B cell (primary cell): ENCODE data around the gene IL6ST. TPM values are rescaled to one million over a fixed set of nuclear protein-coding genes. Genes with fewer than 3 reads are reported as not detected.
A peak's percentile ranks its signal among the peaks of the same experiment; 100 is the strongest.

Source experiments
- ATAC-seq: fragments of 200-7000 bp; cut with Tn5 transposase; one replicate; pipeline ENCODE4 v1.10.0; 2021; ENCODE audit warnings: low read depth, mild to moderate bottlenecking, moderate number of reproducible peaks, moderate library complexity
- CTCF ChIA-PET: fragments of 350-600 bp; sonication (Branson Sonifier 250); formaldehyde crosslinking; loops from one replicate; lab custom pipeline; 2021; ENCODE audit warnings: antibody characterized with exemption, inconsistent platforms; lab: Charles Lee
- POLR2A ChIA-PET: fragments of 350-600 bp; sonication (Branson Sonifier 250); formaldehyde crosslinking; loops from one replicate; lab custom pipeline; 2021; ENCODE audit warnings: antibody characterized with exemption; lab: Charles Lee
- DNase-seq: peaks from one replicate; pipeline ENCODE4 v3.0.0; 2013
- H2AFZ ChIP-seq: 2 replicates; pipeline ENCODE4 v1.6.1; 2012; ENCODE audit warnings: mild to moderate bottlenecking, low read depth, low read length; ENCODE audit not compliant: insufficient read depth, poor library complexity, severe bottlenecking
- H3K27ac ChIP-seq, 2 donors: 1 replicate in 1 of 2; 2 replicates in 1 of 2; pipeline ENCODE4 v1.5.1; 2012 to 2013; ENCODE audit warnings: low read length in 2 of 2, mild to moderate bottlenecking in 2 of 2, moderate library complexity in 1 of 2
- H3K27me3 ChIP-seq, 4 experiments: fragments of 200-600 bp in 1 of 4; sonication (generic) in 1 of 4; replicated peaks in 1 of 4; 1 replicate in 2 of 4; 2 replicates in 2 of 4; pipeline versions ENCODE4 v1.6.1 to v1.7.0; 2013 to 2016; ENCODE audit warnings: low read length in 3 of 4, mild to moderate bottlenecking in 2 of 4, mixed read lengths in 1 of 4, moderate library complexity in 1 of 4; ENCODE audit not compliant: insufficient read depth in 4 of 4, control insufficient read depth in 3 of 4; ENCODE audit errors: control extremely low read depth in 1 of 4
- H3K36me3 ChIP-seq, 2 experiments: replicated peaks in 1 of 2; 1 replicate in 1 of 2; 2 replicates in 1 of 2; pipeline versions ENCODE4 v1.6.1 to v1.7.1; 2013; ENCODE audit warnings: low read length in 1 of 2; ENCODE audit not compliant: insufficient read depth in 2 of 2, control insufficient read depth in 1 of 2; ENCODE audit errors: control extremely low read depth in 1 of 2, extremely low read depth in 1 of 2
- H3K4me1 ChIP-seq, 2 donors: fragments of 200-600 bp in 1 of 2; sonication (generic) in 1 of 2; 1 replicate in 1 of 2; 2 replicates in 1 of 2; pipeline versions ENCODE4 v1.5.1 to v1.6.1; 2013 to 2017; ENCODE audit warnings: low read length in 2 of 2; ENCODE audit not compliant: control insufficient read depth in 2 of 2, insufficient read depth in 2 of 2
- H3K4me2 ChIP-seq: replicated peaks from 2 replicates; pipeline ENCODE3; 2012; ENCODE audit warnings: mild to moderate bottlenecking, low read depth, low read length; ENCODE audit not compliant: poor library complexity, severe bottlenecking
- H3K4me3 ChIP-seq, 5 experiments: fragments of 200-600 bp in 1 of 5; sonication (generic) in 1 of 5; 1 replicate in 3 of 5; 2 replicates in 2 of 5; pipeline versions ENCODE4 v1.5.1 to v1.7.0; 2011 to 2016; ENCODE audit warnings: low read length in 4 of 5, mild to moderate bottlenecking in 4 of 5, low read depth in 2 of 5, control low read depth in 1 of 5, moderate library complexity in 1 of 5; ENCODE audit not compliant: insufficient read depth in 1 of 5; ENCODE audit errors: control extremely low read depth in 1 of 5, extremely low read depth in 1 of 5
- H3K79me2 ChIP-seq: fragments of 200-600 bp; sonication (generic); one replicate; pipeline ENCODE4 v1.6.0; 2016; ENCODE audit warnings: low read length; ENCODE audit not compliant: control insufficient read depth, insufficient read depth
- H3K9ac ChIP-seq: fragments of 200-600 bp; sonication (generic); 2 replicates; pipeline ENCODE4 v1.6.1; 2017; ENCODE audit warnings: mild to moderate bottlenecking, low read length, moderate library complexity
- H3K9me3 ChIP-seq, 3 donors: one replicate each; pipeline versions ENCODE4 v1.6.1 to v1.7.1; 2013; ENCODE audit warnings: low read length in 2 of 3; ENCODE audit not compliant: control insufficient read depth in 2 of 3, insufficient read depth in 1 of 3; ENCODE audit errors: control extremely low read depth in 1 of 3
- H4K20me1 ChIP-seq: 2 replicates; pipeline ENCODE4 v1.6.0; 2012; ENCODE audit warnings: mild to moderate bottlenecking, low read length; ENCODE audit not compliant: insufficient read depth, control insufficient read depth, poor library complexity, severe bottlenecking
- H3K27ac Mint-ChIP-seq: one replicate; pipeline ENCODE4 v1.8.0; 2021; ENCODE audit warnings: mixed read lengths
- H3K27me3 Mint-ChIP-seq: one replicate; pipeline ENCODE4 v1.8.0; 2021; ENCODE audit warnings: mixed read lengths
- H3K4me1 Mint-ChIP-seq: one replicate; pipeline ENCODE4 v1.8.0; 2021; ENCODE audit warnings: mixed read lengths
- H3K4me3 Mint-ChIP-seq: one replicate; pipeline ENCODE4 v1.8.0; 2021; ENCODE audit warnings: mixed read lengths
- H3K9me3 Mint-ChIP-seq: one replicate; pipeline ENCODE4 v1.8.0; 2022; ENCODE audit warnings: mixed read lengths; ENCODE audit not compliant: insufficient read depth
- EZH2 ChIP-seq: IDR thresholded peaks from 2 replicates; pipeline ENCODE4 v1.6.1; 2012; ENCODE audit warnings: borderline replicate concordance, low read depth, mild to moderate bottlenecking, moderate library complexity, low read length; ENCODE audit not compliant: insufficient read depth, poor library complexity, severe bottlenecking
- whole genome bisulfite sequencing: methylation state at CpG from one replicate; pipeline ENCODE4 v1.1.5; 2013; ENCODE audit warnings: missing lambda C conversion rate; ENCODE audit not compliant: insufficient coverage; 5-methylcytosine and 5-hydroxymethylcytosine counted together
- intact Hi-C: fragments of 100-400 bp; cut with micrococcal nuclease; formaldehyde crosslinking; loops from one replicate; pipeline ENCODE4 v1.10.0; 2022
- polyA plus RNA-seq: library from polyadenylated mRNA; depleted of rRNA; stranded (reverse); fragments of >200 nt; gene quantifications from 2 replicates; pipeline ENCODE4 v1.2.3, GENCODE V29; 2012
- total RNA-seq, 2 donors: library from RNA; stranded (reverse); fragments of 120-200 nt in 1 of 2; gene quantifications; 1 replicate in 1 of 2; 2 replicates in 1 of 2; pipeline versions ENCODE4 v1.2.3 to v1.2.4, GENCODE V29; 2013 to 2022
- TF ChIP-seq, protein P1 (sequence below): fragments of 200-600 bp; IDR thresholded peaks from one replicate; pipeline ENCODE4 v1.8.0; 2022; ENCODE audit warnings: antibody characterized with exemption, mild to moderate bottlenecking

Gene IL6ST
- total and polyA plus RNA-seq, 2 donors (not counting 1 experiment from before 2014, with no cell fraction given), result 4.3 to 28.0 TPM

DNA sequence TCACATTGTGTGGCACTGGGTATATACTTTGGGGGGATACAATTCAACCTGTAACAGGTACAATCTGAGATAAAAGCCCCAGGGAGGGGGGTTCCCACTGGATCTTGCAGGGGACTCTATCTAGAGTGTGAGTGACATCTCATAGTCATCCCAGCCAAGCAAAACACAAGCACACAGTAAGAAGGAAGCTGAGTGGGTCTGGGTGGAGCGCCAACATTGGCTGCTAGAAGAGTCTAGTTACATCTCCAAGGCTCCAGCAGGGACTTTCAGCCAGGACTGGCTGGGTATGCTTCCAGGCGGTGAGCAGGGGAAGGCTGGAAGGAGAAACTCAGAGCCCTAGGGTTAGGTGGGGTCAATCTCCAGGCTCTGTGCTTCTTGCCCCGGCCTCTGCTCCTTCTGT is 90.6 kb downstream of the IL6ST start:
- Mint-ChIP-seq H3K4me1 (peaks cover 12% of the 10 kb centered on the region), H3K4me3 (no peak overlapping the region), H3K27ac (no peak overlapping the region), H3K9me3 (peaks cover 3% of the 10 kb centered on the region), H3K27me3 (peaks cover 9% of the 10 kb centered on the region)
- Histone ChIP-seq H3K79me2 (no peaks in the 10 kb centered on the region), H3K4me2 (no peak overlapping the region), H3K27me3 (peaks cover 0 to 3% (median 0%) of the 10 kb centered on the region in 4 experiments), H2AFZ (no peak overlapping the region), H4K20me1 (no peaks in the 10 kb centered on the region), H3K27ac (no peak overlapping the region), H3K9ac (no peak overlapping the region), H3K4me1 (peaks cover 10 to 14% of the 10 kb centered on the region in 2 donors), H3K4me3 (no peak overlapping the region), H3K9me3 (no peaks in the 10 kb centered on the region), H3K36me3 (no peaks in the 10 kb centered on the region)
- no peak for DNase-seq
- no peak for ATAC-seq
- TF ChIP-seq, protein P1, sequence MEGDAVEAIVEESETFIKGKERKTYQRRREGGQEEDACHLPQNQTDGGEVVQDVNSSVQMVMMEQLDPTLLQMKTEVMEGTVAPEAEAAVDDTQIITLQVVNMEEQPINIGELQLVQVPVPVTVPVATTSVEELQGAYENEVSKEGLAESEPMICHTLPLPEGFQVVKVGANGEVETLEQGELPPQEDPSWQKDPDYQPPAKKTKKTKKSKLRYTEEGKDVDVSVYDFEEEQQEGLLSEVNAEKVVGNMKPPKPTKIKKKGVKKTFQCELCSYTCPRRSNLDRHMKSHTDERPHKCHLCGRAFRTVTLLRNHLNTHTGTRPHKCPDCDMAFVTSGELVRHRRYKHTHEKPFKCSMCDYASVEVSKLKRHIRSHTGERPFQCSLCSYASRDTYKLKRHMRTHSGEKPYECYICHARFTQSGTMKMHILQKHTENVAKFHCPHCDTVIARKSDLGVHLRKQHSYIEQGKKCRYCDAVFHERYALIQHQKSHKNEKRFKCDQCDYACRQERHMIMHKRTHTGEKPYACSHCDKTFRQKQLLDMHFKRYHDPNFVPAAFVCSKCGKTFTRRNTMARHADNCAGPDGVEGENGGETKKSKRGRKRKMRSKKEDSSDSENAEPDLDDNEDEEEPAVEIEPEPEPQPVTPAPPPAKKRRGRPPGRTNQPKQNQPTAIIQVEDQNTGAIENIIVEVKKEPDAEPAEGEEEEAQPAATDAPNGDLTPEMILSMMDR, result no peak
- no peak for TF ChIP-seq EZH2
- intact Hi-C loops, result no loop called here
- ChIA-PET POLR2A (no interaction called here), CTCF (no interaction called here)
- WGBS, result 100% methylated on average over 3 of the region's 3 CpGs

- Histone ChIP-seq H2AFZ (peak overlapping the region; percentile 52), H3K9me3 (no peaks in the 10 kb centered on the region), H4K20me1 (no peaks in the 10 kb centered on the region), H3K27ac (no peak overlapping the region), H3K36me3 (no peaks in the 10 kb centered on the region), H3K4me3 (no peak overlapping the region), H3K9ac (no peak overlapping the region), H3K4me2 (peak overlapping the region; percentile 51), H3K4me1 (peaks cover 10 to 14% of the 10 kb centered on the region in 2 donors), H3K79me2 (no peaks in the 10 kb centered on the region), H3K27me3 (peaks cover 0 to 1% (median 0%) of the 10 kb centered on the region in 4 experiments)
- ATAC-seq (peak; percentile 93), DNase-seq (peak; percentile 60)
- intact Hi-C loops, result no loop called here
- Mint-ChIP-seq H3K27ac (peak overlapping the region; percentile 32), H3K9me3 (no peaks in the 10 kb centered on the region), H3K4me3 (peak overlapping the region; percentile 45), H3K4me1 (peaks cover 12% of the 10 kb centered on the region), H3K27me3 (peaks cover 9% of the 10 kb centered on the region)
- CTCF ChIA-PET, result no interaction called here
- WGBS, result 43% methylated on average over 18 of the region's 19 CpGs
- POLR2A ChIA-PET, result no interaction called here
- TF ChIP-seq, protein P1, result no peak
- no peak for TF ChIP-seq EZH2
Observed at GRCh38 chr5:55903121-55903701, 91.6 kb downstream of the IL6ST start.
